PFSK-1 (cell line): ENCODE results near the gene SCNM1.

ENCODE experiments used
- FOXP2 ChIP-seq: optimal IDR thresholded peaks from 2 replicates; pipeline ENCODE3; 2011; ENCODE audit warnings: borderline replicate concordance, control low read depth, inconsistent platforms; ENCODE audit not compliant: insufficient read depth; ENCODE audit errors: extremely low read length, extremely low read depth
- POLR2AphosphoS5 ChIP-seq: IDR thresholded peaks from 2 replicates; pipeline ENCODE4 v1.6.1; 2012; ENCODE audit warnings: low read depth, mild to moderate bottlenecking, control low read depth, low read length, moderate library complexity
- SIN3A ChIP-seq: IDR thresholded peaks from 2 replicates; pipeline ENCODE4 v1.6.1; 2012; ENCODE audit warnings: mild to moderate bottlenecking, low read length, moderate library complexity, borderline replicate concordance; ENCODE audit not compliant: insufficient read depth
- TAF1 ChIP-seq: IDR thresholded peaks from 2 replicates; pipeline ENCODE4 v1.6.1; 2012; ENCODE audit warnings: low read length, control low read depth, borderline replicate concordance; ENCODE audit not compliant: insufficient read depth
- TF ChIP-seq, protein P1 (sequence below), 2 experiments: IDR thresholded peaks; 2 replicates each; pipeline versions ENCODE4 v1.6.1 to v1.8.0; 2011 to 2012; ENCODE audit warnings: low read depth in 2 of 2, low read length in 2 of 2, control low read depth in 1 of 2, inconsistent platforms in 1 of 2, mild to moderate bottlenecking in 1 of 2, moderate library complexity in 1 of 2; ENCODE audit not compliant: insufficient read depth in 1 of 2

The SCNM1 gene

DNA sequence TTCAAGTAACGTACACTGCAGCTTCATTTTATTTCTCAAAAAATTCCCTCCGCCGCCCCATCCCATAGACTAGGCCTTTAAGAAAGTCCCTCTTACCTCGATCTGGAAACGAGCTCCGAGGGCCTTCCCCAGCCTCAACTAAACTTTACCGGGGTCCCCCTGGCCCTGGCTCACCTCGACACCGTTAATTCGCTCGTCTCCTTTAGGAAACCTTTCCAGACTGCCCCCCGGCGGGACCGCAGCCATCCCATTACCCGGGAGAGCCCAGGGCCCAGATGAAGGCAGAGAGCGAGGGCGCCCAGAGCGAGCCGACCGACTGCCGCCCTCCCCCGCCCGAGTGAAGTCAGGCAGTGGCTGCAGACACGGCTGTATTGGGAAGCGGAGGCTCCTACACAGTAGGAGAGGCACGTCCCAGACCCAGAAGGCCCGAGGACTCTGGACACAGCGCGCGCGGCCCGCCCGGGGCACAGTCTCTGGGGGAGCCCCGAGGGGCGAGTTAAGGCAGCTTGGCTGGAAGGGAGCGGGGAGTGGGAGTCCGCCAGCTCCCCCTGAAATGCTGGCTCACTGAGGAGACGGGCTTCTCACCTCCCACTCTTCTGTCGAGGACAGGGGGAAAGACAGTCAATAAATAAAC is 34.1 kb upstream of the SCNM1 start:
- TF ChIP-seq TAF1 (no peak), SIN3A (no peak), FOXP2 (no peak), POLR2AphosphoS5 (no peak)
- TF ChIP-seq, protein P1, sequence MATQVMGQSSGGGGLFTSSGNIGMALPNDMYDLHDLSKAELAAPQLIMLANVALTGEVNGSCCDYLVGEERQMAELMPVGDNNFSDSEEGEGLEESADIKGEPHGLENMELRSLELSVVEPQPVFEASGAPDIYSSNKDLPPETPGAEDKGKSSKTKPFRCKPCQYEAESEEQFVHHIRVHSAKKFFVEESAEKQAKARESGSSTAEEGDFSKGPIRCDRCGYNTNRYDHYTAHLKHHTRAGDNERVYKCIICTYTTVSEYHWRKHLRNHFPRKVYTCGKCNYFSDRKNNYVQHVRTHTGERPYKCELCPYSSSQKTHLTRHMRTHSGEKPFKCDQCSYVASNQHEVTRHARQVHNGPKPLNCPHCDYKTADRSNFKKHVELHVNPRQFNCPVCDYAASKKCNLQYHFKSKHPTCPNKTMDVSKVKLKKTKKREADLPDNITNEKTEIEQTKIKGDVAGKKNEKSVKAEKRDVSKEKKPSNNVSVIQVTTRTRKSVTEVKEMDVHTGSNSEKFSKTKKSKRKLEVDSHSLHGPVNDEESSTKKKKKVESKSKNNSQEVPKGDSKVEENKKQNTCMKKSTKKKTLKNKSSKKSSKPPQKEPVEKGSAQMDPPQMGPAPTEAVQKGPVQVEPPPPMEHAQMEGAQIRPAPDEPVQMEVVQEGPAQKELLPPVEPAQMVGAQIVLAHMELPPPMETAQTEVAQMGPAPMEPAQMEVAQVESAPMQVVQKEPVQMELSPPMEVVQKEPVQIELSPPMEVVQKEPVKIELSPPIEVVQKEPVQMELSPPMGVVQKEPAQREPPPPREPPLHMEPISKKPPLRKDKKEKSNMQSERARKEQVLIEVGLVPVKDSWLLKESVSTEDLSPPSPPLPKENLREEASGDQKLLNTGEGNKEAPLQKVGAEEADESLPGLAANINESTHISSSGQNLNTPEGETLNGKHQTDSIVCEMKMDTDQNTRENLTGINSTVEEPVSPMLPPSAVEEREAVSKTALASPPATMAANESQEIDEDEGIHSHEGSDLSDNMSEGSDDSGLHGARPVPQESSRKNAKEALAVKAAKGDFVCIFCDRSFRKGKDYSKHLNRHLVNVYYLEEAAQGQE (IDR thresholded peaks at IDR 0.05; ENCODE audit: insufficient read depth in 1 of 2, low read depth in 2 of 2, low read length in 2 of 2): no peak

DNA sequence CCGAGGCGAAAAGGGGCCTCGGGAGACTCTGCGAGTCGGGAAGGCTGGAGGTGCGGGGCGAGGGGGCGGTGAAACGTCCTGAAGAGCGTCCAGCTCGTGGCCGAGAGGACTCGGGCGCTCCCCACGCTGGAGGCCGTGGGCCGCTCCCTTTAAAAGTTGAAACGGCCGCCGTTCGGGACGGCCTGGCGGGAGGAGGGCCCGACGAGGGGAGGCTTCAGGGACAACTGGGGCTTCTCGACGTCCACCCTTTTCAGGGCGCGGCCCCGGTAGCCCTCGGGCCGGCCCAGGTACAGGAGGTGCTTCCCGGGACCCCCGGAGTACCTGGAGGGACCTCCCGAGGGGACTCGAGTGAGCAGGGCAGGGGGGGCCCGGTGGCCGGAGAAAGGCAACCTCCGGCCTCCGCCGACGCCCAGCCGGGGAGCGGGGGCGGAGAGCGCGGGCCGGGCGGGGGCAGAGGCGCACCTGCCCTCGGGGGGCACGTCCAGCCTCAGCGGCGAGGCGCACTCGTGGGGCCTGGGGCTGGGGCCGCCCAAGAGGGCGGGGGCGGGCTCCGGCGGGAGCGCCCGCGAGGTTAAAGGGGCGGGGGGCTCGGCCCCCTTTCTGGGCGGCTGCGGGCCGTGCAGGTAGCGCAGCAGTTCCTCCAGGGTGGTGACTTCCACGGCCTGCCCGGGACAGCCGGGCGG is 33.5 kb upstream of the SCNM1 start:
- TF ChIP-seq FOXP2 (no peak), TAF1 (no peak), POLR2AphosphoS5 (no peak), SIN3A (no peak)
- TF ChIP-seq, protein P1 (IDR thresholded peaks at IDR 0.05; ENCODE audit: insufficient read depth in 1 of 2, low read depth in 2 of 2, low read length in 2 of 2): no peak

DNA sequence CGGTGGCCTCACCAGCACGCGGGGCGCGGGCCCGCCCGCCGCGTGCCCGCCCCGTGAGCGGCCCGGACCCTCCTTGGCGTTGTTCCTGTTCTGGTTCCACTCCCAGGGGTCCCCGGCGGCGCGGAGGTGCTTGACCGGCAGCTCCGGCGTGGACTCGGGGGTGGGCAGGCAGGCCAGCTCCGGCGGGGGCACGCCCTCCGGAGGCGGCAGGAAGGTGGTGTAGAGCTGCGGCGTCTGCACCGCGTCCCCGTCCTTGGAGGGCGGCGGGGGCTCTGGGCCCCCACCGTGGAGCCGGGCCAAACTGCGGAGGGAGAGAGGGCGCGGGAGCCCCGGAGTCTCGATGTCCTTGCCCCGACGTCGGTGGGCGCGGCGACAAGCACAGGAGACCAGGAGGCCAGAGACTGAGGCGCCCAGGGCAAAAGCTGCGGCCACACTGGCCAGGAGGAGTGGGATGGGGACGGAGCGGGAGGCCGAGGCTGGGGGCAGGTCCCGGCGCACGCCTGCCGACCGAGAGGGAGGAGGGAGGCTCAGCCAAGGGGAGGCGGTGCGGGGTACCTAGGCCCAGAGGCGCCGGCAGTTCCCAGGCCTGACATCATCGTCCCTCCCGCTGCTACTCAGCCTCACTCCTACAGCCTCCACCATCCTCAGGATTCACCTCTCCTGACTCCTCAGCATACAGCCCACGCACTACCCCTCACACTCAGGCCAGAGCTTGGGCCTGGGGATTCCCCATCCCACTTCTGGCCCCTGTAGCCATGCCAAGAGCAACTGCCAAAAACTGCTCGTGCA is 32.7 kb upstream of the SCNM1 start:
- TF ChIP-seq, protein P1 (IDR thresholded peaks at IDR 0.05; ENCODE audit: insufficient read depth in 1 of 2, low read depth in 2 of 2, low read length in 2 of 2): no peak
- TF ChIP-seq POLR2AphosphoS5 (no peak), TAF1 (no peak), FOXP2 (no peak), SIN3A (no peak)

DNA sequence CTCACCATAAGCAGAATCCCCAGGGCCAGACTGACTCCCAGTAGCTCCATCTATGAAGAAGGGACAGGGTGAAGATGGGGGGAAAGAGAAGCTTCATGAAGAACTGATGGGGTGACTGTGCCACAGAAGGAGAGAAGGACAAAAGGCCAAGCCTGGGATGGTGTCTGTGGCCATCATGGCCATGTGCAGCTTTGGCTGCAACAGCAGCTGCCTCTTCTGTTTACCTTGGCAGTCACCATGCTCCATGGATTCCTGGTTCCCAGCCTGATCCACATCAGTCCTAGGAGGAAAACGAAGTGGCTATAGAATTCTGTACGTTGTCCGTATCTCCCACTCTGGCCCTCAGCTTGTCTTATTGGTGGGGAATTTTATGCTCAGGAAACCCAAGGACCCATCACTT is 31.5 kb upstream of the SCNM1 start:
- TF ChIP-seq, protein P1 (IDR thresholded peaks at IDR 0.05; ENCODE audit: insufficient read depth in 1 of 2, low read depth in 2 of 2, low read length in 2 of 2): no peak
- TF ChIP-seq TAF1: no peak
- TF ChIP-seq FOXP2: no peak
- TF ChIP-seq SIN3A: no peak
- no peak for TF ChIP-seq POLR2AphosphoS5
